A549 (cell line): Measurements from ENCODE around the gene EBF3. TPM values are rescaled to one million over a fixed set of nuclear protein-coding genes. Genes with fewer than 3 reads are reported as not detected.

Experiments
- ATAC-seq, 2 experiments: fragments of 200-7000 bp in 1 of 2; fragments of >200 bp in 1 of 2; cut with Nextera tagmentation in 1 of 2; cut with Tn5 transposase in 1 of 2; 3 replicates each; pipeline versions ENCODE4 v1.8.0 to v1.9.1; 2018 to 2020; ENCODE audit warnings: mild to moderate bottlenecking in 1 of 2, moderate library complexity in 1 of 2
- CTCF ChIA-PET: fragments of 300-600 bp; sonication (Branson Sonifier 250); formaldehyde crosslinking; extraction: SDS; loops from one replicate; lab custom pipeline; 2021; ENCODE audit warnings: antibody characterized with exemption, inconsistent platforms; lab: Yijun Ruan, JAX
- POLR2A ChIA-PET: fragments of 350-600 bp; formaldehyde crosslinking; extraction: SDS; loops from one replicate; lab custom pipeline; 2021; ENCODE audit warnings: antibody characterized with exemption, inconsistent platforms; lab: Yijun Ruan, JAX
- DNase-seq, 2 experiments: peaks; one replicate each; pipeline versions ENCODE4 v3.0.0 to v3.0.0-alpha.2; 2011 to 2016; ENCODE audit warnings: low read depth in 1 of 2, low spot score in 1 of 2
- FAIRE-seq: peaks from 2 replicates; lab custom pipeline; 2011; peaks lifted over from hg19 to GRCh38; lab: Jason Lieb, UNC
- H3K27ac ChIP-seq, 2 experiments: fragments of >200 bp; sonication (Bioruptor Twin); formaldehyde crosslinking; 3 replicates each; pipeline ENCODE4 v1.5.1; 2016 to 2017
- H3K4me1 ChIP-seq: fragments of >200 bp; sonication (Bioruptor Twin); formaldehyde crosslinking; 3 replicates; pipeline ENCODE4 v1.6.1; 2016
- H3K4me2 ChIP-seq: fragments of >200 bp; sonication (Bioruptor Twin); formaldehyde crosslinking; 3 replicates; pipeline ENCODE4 v1.6.1; 2016
- H3K4me3 ChIP-seq: fragments of >200 bp; sonication (Bioruptor Twin); formaldehyde crosslinking; 3 replicates; pipeline ENCODE4 v1.5.1; 2016
- H3K9me3 ChIP-seq: fragments of >200 bp; sonication (Bioruptor Twin); formaldehyde crosslinking; 3 replicates; pipeline ENCODE4 v1.6.1; 2016
- CBX8 ChIP-seq: fragments of 200-600 bp; sonication (generic); IDR thresholded peaks from 2 replicates; pipeline ENCODE4 v1.6.1; 2016
- CEBPB ChIP-seq, 2 experiments: fragments of >200 bp in 1 of 2; sonication (Bioruptor Twin) in 1 of 2; formaldehyde crosslinking in 1 of 2; IDR thresholded peaks; 2 replicates each; pipeline ENCODE4 v1.6.1; 2012 to 2016
- EP300 ChIP-seq, 2 experiments: fragments of >200 bp; sonication (Bioruptor Twin); formaldehyde crosslinking; IDR thresholded peaks; 2 replicates in 1 of 2; 3 replicates in 1 of 2; pipeline ENCODE4 v1.6.1; 2016 to 2017
- FOSL2 ChIP-seq, 2 experiments: fragments of 450-650 bp in 1 of 2; fragments of >200 bp in 1 of 2; sonication (Bioruptor Twin) in 1 of 2; formaldehyde crosslinking; IDR thresholded peaks; 2 replicates each; pipeline versions ENCODE4 v1.5.0 to v1.6.1; 2016 to 2020; ENCODE audit warnings: mild to moderate bottlenecking in 1 of 2, moderate library complexity in 1 of 2
- FOXS1 ChIP-seq: fragments of 250-450 bp; sonication (Bioruptor Pico); IDR thresholded peaks from 2 replicates; pipeline ENCODE4 v1.5.0; 2020; ENCODE audit warnings: mild to moderate bottlenecking, moderate library complexity
- HDAC2 ChIP-seq: fragments of 200-600 bp; sonication (generic); IDR thresholded peaks from 2 replicates; pipeline ENCODE4 v1.6.1; 2016
- HOXB13 ChIP-seq: fragments of 250-450 bp; sonication (Bioruptor Pico); IDR thresholded peaks from 2 replicates; pipeline ENCODE4 v1.5.0; 2020; ENCODE audit warnings: low read depth, mild to moderate bottlenecking, moderate library complexity
- JUN ChIP-seq, 2 experiments: fragments of >200 bp; sonication (Bioruptor Twin); formaldehyde crosslinking; IDR thresholded peaks; 2 replicates in 1 of 2; 3 replicates in 1 of 2; pipeline ENCODE4 v1.6.1; 2016 to 2017
- MAFK ChIP-seq: fragments of 450-650 bp; IDR thresholded peaks from 2 replicates; pipeline ENCODE4 v1.6.1; 2014; ENCODE audit not compliant: partially characterized antibody
- MAX ChIP-seq: IDR thresholded peaks from 2 replicates; pipeline ENCODE4 v1.6.1; 2012
- MAZ ChIP-seq: fragments of 150-350 bp; IDR thresholded peaks from 2 replicates; pipeline ENCODE4 v1.6.1; 2014; ENCODE audit warnings: antibody characterized with exemption, low read depth, low read length, borderline replicate concordance
- NR3C1 ChIP-seq: fragments of >200 bp; sonication (Bioruptor Twin); formaldehyde crosslinking; IDR thresholded peaks from 3 replicates; pipeline ENCODE4 v1.6.1; 2017
- POLR2A ChIP-seq: IDR thresholded peaks from 2 replicates; pipeline ENCODE4 v1.6.1; 2012; ENCODE audit warnings: mild to moderate bottlenecking, low read length
- RCOR1 ChIP-seq: fragments of 150-350 bp; IDR thresholded peaks from 2 replicates; pipeline ENCODE4 v1.6.1; 2014; ENCODE audit warnings: antibody characterized with exemption, low read length, low read depth
- RFX5 ChIP-seq: fragments of 450-650 bp; IDR thresholded peaks from 2 replicates; pipeline ENCODE4 v1.7.1; 2014; ENCODE audit warnings: antibody characterized with exemption, mild to moderate bottlenecking, moderate library complexity
- SMC3 ChIP-seq: fragments of >200 bp; sonication (Bioruptor Twin); formaldehyde crosslinking; IDR thresholded peaks from 3 replicates; pipeline ENCODE4 v1.6.1; 2018; ENCODE audit warnings: inconsistent platforms
- TFCP2L1 ChIP-seq: fragments of 250-450 bp; sonication (Bioruptor Pico); IDR thresholded peaks from 2 replicates; pipeline ENCODE4 v1.5.0; 2021; ENCODE audit warnings: mild to moderate bottlenecking
- USF2 ChIP-seq: fragments of 450-650 bp; IDR thresholded peaks from 2 replicates; pipeline ENCODE4 v1.6.1; 2014; ENCODE audit warnings: antibody characterized with exemption
- WGBS: methylation state at CpG from one replicate; pipeline ENCODE4 v1.1.6; 2017; ENCODE audit errors: missing lambda C conversion rate; 5-methylcytosine and 5-hydroxymethylcytosine counted together
- polyA plus RNA-seq, 4 experiments: library from polyadenylated mRNA; depleted of rRNA in 3 of 4; stranded (reverse); fragments of >200 nt; fragmentation: RNase III in 1 of 4; extraction: RNeasy Plus Mini Kit Qiagen cat#74134 plus additional on column Dnase treatment in 1 of 4; gene quantifications; 2 replicates in 3 of 4; 3 replicates in 1 of 4; pipeline ENCODE4 v1.2.3, GENCODE V29; 2011 to 2017
- TF ChIP-seq, protein P1 (sequence below): fragments of >200 bp; sonication (Bioruptor Twin); formaldehyde crosslinking; IDR thresholded peaks from 2 replicates; pipeline ENCODE4 v1.6.1; 2016
- TF ChIP-seq, protein P2 (sequence below): fragments of 250-450 bp; sonication (Bioruptor Pico); IDR thresholded peaks from 2 replicates; pipeline ENCODE4 v1.5.0; 2020; ENCODE audit warnings: low read depth, mild to moderate bottlenecking, moderate library complexity
- TF ChIP-seq, protein P3 (sequence below): fragments of >200 bp; sonication (Bioruptor Twin); formaldehyde crosslinking; IDR thresholded peaks from 3 replicates; pipeline ENCODE4 v1.6.1; 2016

EBF3 gene
- polyA plus RNA-seq, 2 of the 4 experiments (the other 2 are of a cell fraction): 0.12 TPM; not detected in 1

DNA sequence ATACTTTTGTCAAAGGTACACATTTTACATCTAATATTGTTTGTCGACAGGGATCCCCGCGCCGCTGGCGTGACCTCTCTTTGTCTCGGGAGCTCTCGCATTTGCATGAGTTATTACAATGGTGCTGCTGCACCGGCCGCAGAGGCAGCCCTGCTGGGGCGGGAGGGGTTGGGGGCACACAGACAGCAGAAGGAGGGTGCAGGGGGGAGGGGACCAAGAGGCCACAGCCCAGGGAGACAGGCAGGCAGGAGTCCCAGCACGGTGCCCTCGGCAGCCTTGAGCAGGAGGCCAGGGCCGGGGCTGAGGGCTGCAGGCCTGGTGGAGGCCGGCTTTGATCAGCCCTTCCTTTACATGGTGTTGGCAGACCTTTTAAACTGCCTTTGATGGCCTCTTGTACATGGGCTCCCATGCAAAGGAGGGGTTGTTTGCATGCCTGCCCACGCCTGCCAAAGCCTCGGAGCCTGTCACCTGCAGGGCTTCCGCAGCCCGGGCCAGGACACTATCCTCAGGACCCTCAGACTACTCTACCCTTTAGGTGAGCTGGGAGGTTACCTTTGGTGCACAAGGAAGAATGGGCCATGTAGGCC lies 95.5 kb downstream of the EBF3 start:
- H3K4me1 ChIP-seq: no peaks in the 10 kb centered on the region
- H3K4me3 ChIP-seq: no peak overlapping the region
- H3K4me2 ChIP-seq: no peak overlapping the region
- no peak for FAIRE-seq
- WGBS: 75% methylated on average over 12 of the region's 18 CpGs
- DNase-seq: no peak
- ChIA-PET CTCF (no interaction called here), POLR2A (no interaction called here)
- ATAC-seq: no peak
- no peaks in the 10 kb centered on the region for H3K9me3 ChIP-seq
- H3K27ac ChIP-seq: no peak overlapping the region
- TF ChIP-seq FOSL2 (IDR thresholded peaks at IDR 0.05): no peak
- TF ChIP-seq FOSL2 (CRISPR knock-in tag; IDR thresholded peaks at IDR 0.05): no peak
- TF ChIP-seq, protein P1, sequence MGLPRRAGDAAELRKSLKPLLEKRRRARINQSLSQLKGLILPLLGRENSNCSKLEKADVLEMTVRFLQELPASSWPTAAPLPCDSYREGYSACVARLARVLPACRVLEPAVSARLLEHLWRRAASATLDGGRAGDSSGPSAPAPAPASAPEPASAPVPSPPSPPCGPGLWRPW: no peak
- TF ChIP-seq CEBPB (IDR thresholded peaks at IDR 0.05): no peak
- TF ChIP-seq HDAC2: no peak
- TF ChIP-seq RCOR1: no peak
- no peak for TF ChIP-seq NR3C1
- no peak for TF ChIP-seq HOXB13
- TF ChIP-seq POLR2A: no peak
- no peak for TF ChIP-seq SMC3
- no peak for TF ChIP-seq RFX5
- TF ChIP-seq EP300 (IDR thresholded peaks at IDR 0.05): no peak
- no peak for TF ChIP-seq MAFK
- no peak for TF ChIP-seq JUN (IDR thresholded peaks at IDR 0.05)

DNA sequence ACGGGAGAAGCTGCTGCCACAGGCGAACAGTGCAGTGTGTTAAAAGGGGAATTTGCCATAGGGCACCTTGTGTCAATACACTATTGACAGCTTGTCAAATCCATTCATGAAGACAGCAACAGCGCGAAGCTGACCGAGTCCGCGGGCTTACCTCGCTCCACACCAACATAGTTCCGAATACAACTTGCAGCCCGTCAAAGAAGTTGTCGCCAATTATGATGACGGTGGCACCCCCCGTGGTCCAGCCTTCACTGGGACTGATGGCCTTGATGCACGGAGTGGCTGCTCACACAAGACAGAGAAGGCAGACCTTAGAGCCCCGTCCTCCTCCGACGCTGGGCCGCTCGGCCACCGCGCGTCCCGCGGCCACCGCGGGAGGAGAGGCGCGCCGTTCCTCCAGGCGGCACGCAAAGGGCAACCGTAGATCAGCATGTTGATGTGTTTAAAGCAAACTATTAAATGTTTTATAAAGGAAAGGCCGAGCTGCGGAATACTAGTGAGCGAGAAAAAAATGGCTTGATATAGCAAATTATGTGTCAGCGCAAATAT lies 96.4 kb downstream of the EBF3 start:
- CTCF ChIA-PET: interaction anchor here (1.5 kb wide), 1 partner anchor 322 kb away, joined by 3 read pairs; no protein-coding TSS in a partner anchor
- DNase-seq (no peak), ATAC-seq (no peak), FAIRE-seq (no peak)
- WGBS: 83% methylated on average over 36 of the region's 36 CpGs
- Histone ChIP-seq H3K9me3 (no peaks in the 10 kb centered on the region), H3K4me3 (no peak overlapping the region), H3K27ac (no peak overlapping the region), H3K4me2 (no peak overlapping the region), H3K4me1 (no peaks in the 10 kb centered on the region)
- POLR2A ChIA-PET: no interaction called here
- no peak for TF ChIP-seq MAZ
- TF ChIP-seq, protein P2, sequence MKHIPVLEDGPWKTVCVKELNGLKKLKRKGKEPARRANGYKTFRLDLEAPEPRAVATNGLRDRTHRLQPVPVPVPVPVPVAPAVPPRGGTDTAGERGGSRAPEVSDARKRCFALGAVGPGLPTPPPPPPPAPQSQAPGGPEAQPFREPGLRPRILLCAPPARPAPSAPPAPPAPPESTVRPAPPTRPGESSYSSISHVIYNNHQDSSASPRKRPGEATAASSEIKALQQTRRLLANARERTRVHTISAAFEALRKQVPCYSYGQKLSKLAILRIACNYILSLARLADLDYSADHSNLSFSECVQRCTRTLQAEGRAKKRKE (CRISPR knock-in tag): no peak
- no peak for TF ChIP-seq FOXS1 (CRISPR knock-in tag)
- TF ChIP-seq MAX: no peak
- no peak for TF ChIP-seq USF2

DNA sequence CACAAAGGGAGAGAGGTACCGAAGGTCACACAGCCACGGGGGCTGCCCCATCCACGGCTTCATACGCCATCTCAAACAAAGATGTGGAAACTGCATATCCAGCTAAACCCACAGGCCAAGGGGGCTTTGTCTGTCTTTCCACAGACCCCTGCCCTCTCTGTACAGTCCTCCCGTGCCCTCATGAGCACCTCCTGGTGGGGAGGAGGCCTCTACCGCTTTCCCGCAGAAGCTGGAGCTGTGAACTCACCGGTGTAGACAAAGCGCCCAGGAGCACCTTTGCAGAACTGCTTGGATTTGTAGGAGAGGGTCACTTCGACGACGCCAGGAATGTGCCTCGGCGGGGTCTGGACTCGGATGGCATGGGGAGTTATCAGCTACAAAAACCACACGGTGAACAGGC lies 97.2 kb downstream of the EBF3 start:
- ATAC-seq (no peak), DNase-seq (no peak), FAIRE-seq (no peak)
- POLR2A ChIA-PET: no interaction called here
- Histone ChIP-seq H3K27ac (no peak overlapping the region), H3K4me2 (no peak overlapping the region), H3K9me3 (no peaks in the 10 kb centered on the region), H3K4me3 (no peak overlapping the region), H3K4me1 (no peaks in the 10 kb centered on the region)
- TF ChIP-seq, protein P3, sequence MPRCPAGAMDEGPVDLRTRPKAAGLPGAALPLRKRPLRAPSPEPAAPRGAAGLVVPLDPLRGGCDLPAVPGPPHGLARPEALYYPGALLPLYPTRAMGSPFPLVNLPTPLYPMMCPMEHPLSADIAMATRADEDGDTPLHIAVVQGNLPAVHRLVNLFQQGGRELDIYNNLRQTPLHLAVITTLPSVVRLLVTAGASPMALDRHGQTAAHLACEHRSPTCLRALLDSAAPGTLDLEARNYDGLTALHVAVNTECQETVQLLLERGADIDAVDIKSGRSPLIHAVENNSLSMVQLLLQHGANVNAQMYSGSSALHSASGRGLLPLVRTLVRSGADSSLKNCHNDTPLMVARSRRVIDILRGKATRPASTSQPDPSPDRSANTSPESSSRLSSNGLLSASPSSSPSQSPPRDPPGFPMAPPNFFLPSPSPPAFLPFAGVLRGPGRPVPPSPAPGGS: no peak
- TF ChIP-seq USF2 (no peak), TFCP2L1 (CRISPR knock-in tag) (no peak), CBX8 (no peak), NR3C1 (no peak)
- CTCF ChIA-PET: interaction anchor here (1.5 kb wide), 1 partner anchor 323 kb away, joined by 3 read pairs; no protein-coding TSS in a partner anchor
- WGBS: 36% methylated on average over 12 of the region's 16 CpGs
